Left ventricle myocardium inferior (tissue), 1 donor: ENCODE data around the gene LRRC15. TPM values are rescaled to one million over a fixed set of nuclear protein-coding genes. Genes with fewer than 3 reads are reported as not detected.

Experiments
- DNase-seq: peaks from one replicate; pipeline ENCODE4 v3.0.0-alpha.2; 2020
- H3K27ac ChIP-seq: fragments of 200-600 bp; replicated peaks from 2 replicates; pipeline ENCODE4 v1.8.0; 2021
- H3K27me3 ChIP-seq: fragments of 200-600 bp; 2 replicates; pipeline ENCODE4 v1.8.0; 2021; ENCODE audit warnings: low read depth
- H3K36me3 ChIP-seq: fragments of 200-600 bp; 2 replicates; pipeline ENCODE4 v1.8.0; 2021
- H3K4me1 ChIP-seq: fragments of 200-600 bp; 2 replicates; pipeline ENCODE4 v1.8.0; 2021
- H3K4me3 ChIP-seq: fragments of 200-600 bp; 2 replicates; pipeline ENCODE4 v1.8.0; 2021; ENCODE audit warnings: mild to moderate bottlenecking, moderate library complexity
- H3K9me3 ChIP-seq: fragments of 200-600 bp; replicated peaks from 2 replicates; pipeline ENCODE4 v1.8.0; 2021
- CTCF ChIP-seq: fragments of 200-600 bp; IDR thresholded peaks from 2 replicates; pipeline ENCODE4 v1.8.0; 2021; ENCODE audit warnings: antibody characterized with exemption, mild to moderate bottlenecking, borderline replicate concordance
- intact Hi-C: fragments of 100-400 bp; cut with micrococcal nuclease; formaldehyde crosslinking; loops from one replicate; pipeline ENCODE4 v1.11.0; 2022
- total RNA-seq: library from RNA; stranded (reverse); fragmentation: NEBNext Ultra II Directional; extraction: Animal tissue kit (Norgen Biotek cat#: 25700); gene quantifications from one replicate; pipeline ENCODE4 v1.2.1, GENCODE V29; 2021
- donor health status: DM: no; HTN: yes; CAD: no; lungs with severe emphysema.

The LRRC15 gene
- total RNA-seq, 1 donor from 2014 or later: 0.14 TPM

- TF ChIP-seq CTCF: no peak
- Histone ChIP-seq H3K27me3 (peaks cover 45% of the 10 kb centered on the region), H3K27ac (no peak overlapping the region), H3K36me3 (no peaks in the 10 kb centered on the region), H3K4me3 (no peak overlapping the region), H3K9me3 (no peaks in the 10 kb centered on the region), H3K4me1 (peaks cover 9% of the 10 kb centered on the region)
- intact Hi-C loops: loop anchor here (10.0 kb wide), 1 partner anchor 171 kb away; the partner anchor contains the start of gene HES1
- DNase-seq: no peak
These were observed 64.0 kb downstream of the LRRC15 start for GRCh38 chr3:194305356-194306108.

Other genes starting within 250 kb of the LRRC15 start
- 13.4 TPM for gene HES1, start 233.6 kb downstream of the LRRC15 start, total RNA-seq
- 2.4 TPM for gene CPN2, start 18.4 kb downstream of the LRRC15 start, total RNA-seq
- gene GP5, start 29.5 kb upstream of the LRRC15 start, total RNA-seq: not detected
- 99.2 TPM for gene ATP13A3, start 117.3 kb upstream of the LRRC15 start, total RNA-seq